Measurements from ENCODE around the gene LRRC41. TPM values are rescaled to one million over a fixed set of nuclear protein-coding genes. Genes with fewer than 3 reads are reported as not detected.
"Not testable (repeated sequence)": the region's sequence is repeated elsewhere in the genome, so short reads cannot be mapped to it uniquely, and the experiment has no call there.

The LRRC41 gene
- total RNA-seq, 1 donor from 2014 or later = 93.4 TPM

GRCh38 chr1:46236882-46237281, 66.5 kb downstream of the LRRC41 start:
- H3K4me1 Mint-ChIP-seq (ENCODE audit: unreplicated experiment) = peaks cover 2% of the 10 kb centered on the region
- H3K36me3 Mint-ChIP-seq (ENCODE audit: unreplicated experiment) = no peaks in the 10 kb centered on the region
- DNase-seq (ENCODE audit: extremely low spot score, unreplicated experiment) = no peak
- no peak for TF ChIP-seq CTCF (IDR thresholded peaks at IDR 0.05)
- H3K27me3 Mint-ChIP-seq (ENCODE audit: unreplicated experiment) = no peaks in the 10 kb centered on the region
- H3K27ac Mint-ChIP-seq (ENCODE audit: unreplicated experiment) = no peak overlapping the region
- H3K4me3 Mint-ChIP-seq (ENCODE audit: unreplicated experiment) = no peak overlapping the region
- peaks cover 8% of the 10 kb centered on the region for H3K9me3 Mint-ChIP-seq (ENCODE audit: unreplicated experiment)

GRCh38 chr1:46231231-46231630, 72.2 kb downstream of the LRRC41 start:
- H3K36me3 Mint-ChIP-seq (ENCODE audit: unreplicated experiment); H3K9me3 Mint-ChIP-seq (ENCODE audit: unreplicated experiment); H3K27me3 Mint-ChIP-seq (ENCODE audit: unreplicated experiment); DNase-seq (ENCODE audit: extremely low spot score, unreplicated experiment); H3K27ac Mint-ChIP-seq (ENCODE audit: unreplicated experiment); H3K4me1 Mint-ChIP-seq (ENCODE audit: unreplicated experiment); H3K4me3 Mint-ChIP-seq (ENCODE audit: unreplicated experiment): not testable (repeated sequence)

Other genes starting within 250 kb of the LRRC41 start
- gene PIK3R3, start 171.0 kb downstream of the LRRC41 start, total RNA-seq = 33.2 and 33.9 TPM in 2 replicates
- 0.68 and 0.91 TPM in 2 replicates for gene TSPAN1, start 128.5 kb downstream of the LRRC41 start, total RNA-seq
- gene P3R3URF, start 127.1 kb downstream of the LRRC41 start, total RNA-seq = not detected in 2 replicates
- gene POMGNT1, start 105.2 kb downstream of the LRRC41 start, total RNA-seq = 76.8 and 88.9 TPM in 2 replicates
- 4.8 and 5.0 TPM in 2 replicates for gene LURAP1, start 100.3 kb downstream of the LRRC41 start, total RNA-seq
- 4.2 and 5.4 TPM in 2 replicates for gene RAD54L, start 55.9 kb downstream of the LRRC41 start, total RNA-seq
- gene UQCRH, start 82 bp upstream of the LRRC41 start, total RNA-seq = 200 and 228 TPM in 2 replicates
- 21.6 and 24.5 TPM in 2 replicates for gene NSUN4, start 37.2 kb upstream of the LRRC41 start, total RNA-seq
- gene FAAH, start 90.7 kb upstream of the LRRC41 start, total RNA-seq = 12.2 and 15.3 TPM in 2 replicates
- not detected in 2 replicates for gene DMBX1, start 186.2 kb upstream of the LRRC41 start, total RNA-seq
- not detected in 2 replicates for gene KNCN, start 248.0 kb upstream of the LRRC41 start, total RNA-seq

All from osteocyte (in vitro differentiated cells).